Measurements from ENCODE around the gene ABI2. TPM values are rescaled to one million over a fixed set of nuclear protein-coding genes. Genes with fewer than 3 reads are reported as not detected.
"Not testable (repeated sequence)": the region's sequence is repeated elsewhere in the genome, so short reads cannot be mapped to it uniquely, and the experiment has no call there.

Gene ABI2
- total RNA-seq, 1 donor from 2014 or later: 24.4 TPM

- DNase-seq (ENCODE audit: low read depth): no peak
- TF ChIP-seq, protein P1, sequence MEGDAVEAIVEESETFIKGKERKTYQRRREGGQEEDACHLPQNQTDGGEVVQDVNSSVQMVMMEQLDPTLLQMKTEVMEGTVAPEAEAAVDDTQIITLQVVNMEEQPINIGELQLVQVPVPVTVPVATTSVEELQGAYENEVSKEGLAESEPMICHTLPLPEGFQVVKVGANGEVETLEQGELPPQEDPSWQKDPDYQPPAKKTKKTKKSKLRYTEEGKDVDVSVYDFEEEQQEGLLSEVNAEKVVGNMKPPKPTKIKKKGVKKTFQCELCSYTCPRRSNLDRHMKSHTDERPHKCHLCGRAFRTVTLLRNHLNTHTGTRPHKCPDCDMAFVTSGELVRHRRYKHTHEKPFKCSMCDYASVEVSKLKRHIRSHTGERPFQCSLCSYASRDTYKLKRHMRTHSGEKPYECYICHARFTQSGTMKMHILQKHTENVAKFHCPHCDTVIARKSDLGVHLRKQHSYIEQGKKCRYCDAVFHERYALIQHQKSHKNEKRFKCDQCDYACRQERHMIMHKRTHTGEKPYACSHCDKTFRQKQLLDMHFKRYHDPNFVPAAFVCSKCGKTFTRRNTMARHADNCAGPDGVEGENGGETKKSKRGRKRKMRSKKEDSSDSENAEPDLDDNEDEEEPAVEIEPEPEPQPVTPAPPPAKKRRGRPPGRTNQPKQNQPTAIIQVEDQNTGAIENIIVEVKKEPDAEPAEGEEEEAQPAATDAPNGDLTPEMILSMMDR (conservative IDR thresholded peaks at IDR 0.05; ENCODE audit: low read depth, low read length): no peak
- H3K4me3 ChIP-seq (ENCODE audit: low read depth, low read length): no peak overlapping the region
Observed at GRCh38 chr2:203354966-203355365, 26.8 kb downstream of the ABI2 start.

DNA sequence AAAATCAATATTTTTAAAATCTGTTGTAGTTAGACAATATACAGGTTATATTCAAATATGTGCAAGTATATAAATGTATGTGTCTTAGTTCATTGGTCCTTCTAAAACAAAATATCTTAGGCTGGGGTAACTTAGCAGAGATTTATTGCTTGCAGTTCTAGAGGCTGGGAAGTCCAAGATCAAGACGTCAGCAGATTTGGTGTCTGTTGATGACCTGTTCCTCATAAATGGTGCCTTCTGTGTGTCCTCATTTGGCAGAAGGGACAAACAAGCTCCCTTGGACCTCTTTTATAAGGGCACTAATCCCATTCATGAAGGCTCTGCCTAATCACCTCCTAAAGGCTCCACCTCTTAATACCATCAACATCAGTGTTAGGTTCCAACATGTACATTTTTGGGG is 31.3 kb downstream of the ABI2 start:
- TF ChIP-seq, protein P1 (conservative IDR thresholded peaks at IDR 0.05; ENCODE audit: low read depth, low read length): no peak
- H3K4me3 ChIP-seq (ENCODE audit: low read depth, low read length): no peak overlapping the region
- DNase-seq (ENCODE audit: low read depth): no peak

DNA sequence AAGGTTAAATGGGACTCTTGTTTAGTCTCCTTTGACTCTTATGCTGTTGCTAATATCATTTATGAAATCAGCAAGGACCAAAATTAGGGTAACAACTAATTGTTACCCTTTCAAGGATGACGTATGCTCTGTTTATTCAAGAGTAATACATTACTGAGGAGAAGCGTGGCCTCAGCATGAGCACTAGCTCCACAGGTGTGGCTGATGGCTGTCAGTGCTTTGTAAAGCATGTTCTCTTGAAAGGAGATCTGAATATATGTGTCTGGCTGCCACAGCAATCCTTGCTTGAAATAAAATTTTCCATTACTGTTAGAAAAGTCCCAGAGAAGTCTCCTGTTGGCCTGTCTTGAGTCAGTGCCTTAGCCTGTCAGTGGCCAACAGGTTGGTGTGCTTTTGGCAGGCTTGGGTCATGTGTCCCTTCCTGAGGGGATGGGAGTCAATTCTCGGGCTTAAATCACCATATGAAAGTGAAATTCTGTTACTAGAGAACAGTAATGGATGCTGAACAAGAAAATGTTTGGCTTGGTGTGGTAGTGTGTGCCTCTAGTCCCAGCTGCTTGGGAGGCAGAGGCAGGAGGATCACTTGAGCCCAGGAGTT is 32.7 kb downstream of the ABI2 start:
- no peak for DNase-seq (ENCODE audit: low read depth)
- no peak overlapping the region for H3K4me3 ChIP-seq (ENCODE audit: low read depth, low read length)
- TF ChIP-seq, protein P1 (conservative IDR thresholded peaks at IDR 0.05; ENCODE audit: low read depth, low read length): no peak

- TF ChIP-seq, protein P1 (conservative IDR thresholded peaks at IDR 0.05; ENCODE audit: low read depth, low read length): no peak
- DNase-seq (ENCODE audit: low read depth): no peak
- H3K4me3 ChIP-seq (ENCODE audit: low read depth, low read length): no peak overlapping the region
Observed at GRCh38 chr2:203361495-203361894, 33.3 kb downstream of the ABI2 start.

GRCh38 chr2:203361922-203362321 is 33.7 kb downstream of the ABI2 start:
- DNase-seq (ENCODE audit: low read depth): no peak
- TF ChIP-seq, protein P1 (conservative IDR thresholded peaks at IDR 0.05; ENCODE audit: low read depth, low read length): no peak
- H3K4me3 ChIP-seq (ENCODE audit: low read depth, low read length): no peak overlapping the region

DNA sequence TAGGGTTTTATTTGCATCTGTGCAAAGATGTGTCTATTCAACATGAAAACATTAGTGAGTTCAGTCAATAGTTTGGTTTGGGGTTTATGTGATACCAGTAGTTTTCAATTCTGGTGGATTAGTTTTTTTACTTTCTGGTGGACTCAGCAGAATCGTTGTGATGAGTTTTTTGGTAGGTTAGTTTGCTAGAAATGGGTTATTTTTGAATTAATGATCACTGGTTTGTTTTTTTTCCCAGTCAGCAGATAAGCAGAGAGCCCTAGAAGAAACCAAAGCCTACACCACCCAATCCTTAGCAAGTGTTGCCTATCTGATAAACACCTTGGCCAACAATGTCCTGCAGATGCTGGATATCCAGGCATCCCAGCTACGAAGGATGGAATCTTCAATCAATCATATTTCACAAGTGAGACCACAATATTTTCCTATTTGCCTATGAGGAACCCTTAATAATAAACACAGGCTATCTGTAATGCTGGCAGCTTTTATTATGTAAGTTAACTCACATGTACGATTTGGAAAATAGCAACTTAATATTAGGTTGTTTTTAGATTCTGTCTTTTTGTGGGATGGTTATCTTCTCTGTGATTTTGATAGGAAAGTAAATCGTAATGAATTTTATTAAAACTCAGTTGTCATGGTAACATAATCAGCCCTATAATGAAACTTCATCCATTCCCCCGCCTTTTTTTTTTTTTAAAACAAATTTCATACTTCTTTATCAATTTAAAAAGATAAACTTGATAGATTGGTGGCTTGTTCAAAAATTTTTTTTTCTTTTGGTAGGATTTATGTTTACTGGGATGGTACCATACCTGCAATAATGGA is 38.7 kb downstream of the ABI2 start:
- no peak overlapping the region for H3K4me3 ChIP-seq (ENCODE audit: low read depth, low read length)
- no peak for DNase-seq (ENCODE audit: low read depth)
- TF ChIP-seq, protein P1 (conservative IDR thresholded peaks at IDR 0.05; ENCODE audit: low read depth, low read length): no peak

- not testable (repeated sequence) for DNase-seq (ENCODE audit: low read depth); H3K4me3 ChIP-seq (ENCODE audit: low read depth, low read length)
Observed at GRCh38 chr2:203372706-203373105, 44.5 kb downstream of the ABI2 start.
